NCI-H187 treated with DMSO at 0.1 percent for 48 hours (cell line): ENCODE data around the gene POLR2C.
"Not testable (repeated sequence)": the region's sequence is repeated elsewhere in the genome, so short reads cannot be mapped to it uniquely, and the experiment has no call there.

ENCODE experiments used
- DNase-seq: peaks from one replicate; lab custom pipeline; 2025; lab: John Stamatoyannopoulos, UW

Gene POLR2C

GRCh38 chr16:57479976-57480753, 17.7 kb downstream of the POLR2C start:
- DNase-seq: no peak

DNA sequence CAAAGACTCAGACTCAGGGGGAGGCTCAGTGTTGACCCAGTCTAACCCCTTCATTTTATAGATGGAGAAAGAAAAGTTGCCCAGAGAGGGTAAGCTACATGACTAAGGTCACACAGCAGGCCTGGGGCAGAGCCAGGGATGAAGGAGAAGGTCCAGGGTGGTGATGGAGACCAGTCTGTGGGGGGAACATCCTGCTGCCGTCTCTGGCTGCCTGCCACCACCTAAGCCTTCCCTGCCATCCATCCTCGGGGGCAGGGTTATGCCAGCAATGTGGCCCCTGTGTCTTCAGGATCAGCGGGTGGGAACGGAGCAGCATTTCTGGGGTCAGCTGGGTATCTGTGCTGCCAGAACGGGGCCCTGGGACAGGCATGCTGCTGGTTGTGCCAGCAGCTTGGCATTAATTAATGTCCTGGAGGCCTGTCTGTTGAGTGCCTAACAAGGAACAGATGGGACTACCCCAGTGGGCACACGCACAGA, 18.3 kb downstream of the POLR2C start:
- no peak for DNase-seq

DNA sequence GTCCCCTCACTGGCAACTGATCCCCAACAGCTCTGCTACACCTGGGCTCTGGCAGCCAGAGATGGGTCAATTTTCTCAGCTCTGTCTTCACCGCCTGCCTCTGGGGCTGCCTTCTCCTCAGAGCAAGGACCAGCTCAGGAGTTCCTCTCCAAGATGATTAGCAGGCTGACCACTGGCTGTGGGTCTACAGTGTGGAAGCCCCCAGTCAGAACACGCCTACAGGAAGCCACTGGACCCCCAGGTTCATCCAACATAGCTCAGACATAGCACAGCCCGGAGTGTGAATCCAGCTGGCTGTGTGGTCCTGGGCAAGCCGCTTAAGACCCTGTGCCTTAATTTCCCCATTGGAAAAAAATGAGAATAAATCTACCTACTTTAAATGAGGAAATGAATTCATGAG, 18.9 kb downstream of the POLR2C start:
- no peak for DNase-seq

- DNase-seq: no peak
Measured at GRCh38 chr16:57482845-57483545, 20.5 kb downstream of the POLR2C start.

GRCh38 chr16:57483725-57484514, 21.4 kb downstream of the POLR2C start:
- no peak for DNase-seq

- DNase-seq: no peak
Measured at GRCh38 chr16:57484515-57485005, 22.1 kb downstream of the POLR2C start.

- no peak for DNase-seq
Measured at GRCh38 chr16:57485091-57485915, 22.8 kb downstream of the POLR2C start.

DNA sequence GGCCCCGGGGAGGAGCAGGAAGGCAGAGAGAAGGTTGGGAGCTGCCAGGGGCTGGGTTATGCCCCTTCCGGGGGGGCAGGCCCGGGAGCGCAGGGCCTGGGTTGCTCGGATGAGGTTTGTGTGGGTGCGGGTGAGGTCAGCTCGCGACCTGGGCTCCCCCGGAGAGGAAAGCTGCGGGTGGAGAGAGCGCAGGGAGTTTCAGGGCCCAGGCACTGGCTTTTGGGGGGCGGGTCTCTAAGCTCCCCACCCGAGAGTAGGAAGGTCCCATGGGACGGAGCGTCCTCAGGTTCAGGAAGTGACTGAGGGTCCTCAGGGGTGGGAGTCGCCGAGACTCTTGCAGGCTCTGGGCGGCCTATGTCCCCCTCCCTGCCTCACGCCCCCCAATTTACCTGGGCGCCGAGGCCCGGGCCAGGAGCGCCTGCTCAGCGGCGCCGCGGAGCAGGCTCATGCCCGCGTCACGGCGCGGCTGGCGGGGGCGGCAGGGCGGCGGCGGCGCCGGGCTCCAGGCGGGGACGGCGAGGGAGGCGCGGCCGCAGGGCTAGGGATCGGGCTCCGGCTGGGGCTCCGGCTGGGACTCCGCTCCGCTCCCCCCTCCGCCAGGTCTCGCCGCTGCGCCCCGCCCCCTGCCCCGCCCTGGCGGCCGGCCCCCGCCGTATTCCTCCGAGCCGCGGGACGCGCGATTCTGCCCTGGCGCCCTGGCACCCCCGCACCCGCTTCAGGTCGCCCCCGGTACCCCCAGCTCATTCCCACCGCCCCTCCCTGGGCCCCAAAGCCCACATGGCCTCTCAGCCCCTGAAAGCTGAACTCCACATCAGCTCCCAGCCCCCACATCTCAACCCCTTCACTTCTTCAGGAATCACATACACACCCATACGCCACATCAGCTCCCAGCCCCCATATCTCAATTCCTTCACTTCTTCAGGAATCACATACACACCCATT, 23.7 kb downstream of the POLR2C start, which contains the start of gene DOK4:
DOK4 (minus strand) TSS at position 578 of the 942 bp plus-strand sequence. CDS start 6,986 bp downstream, outside the sequence.
- DNase-seq: no peak

DNA sequence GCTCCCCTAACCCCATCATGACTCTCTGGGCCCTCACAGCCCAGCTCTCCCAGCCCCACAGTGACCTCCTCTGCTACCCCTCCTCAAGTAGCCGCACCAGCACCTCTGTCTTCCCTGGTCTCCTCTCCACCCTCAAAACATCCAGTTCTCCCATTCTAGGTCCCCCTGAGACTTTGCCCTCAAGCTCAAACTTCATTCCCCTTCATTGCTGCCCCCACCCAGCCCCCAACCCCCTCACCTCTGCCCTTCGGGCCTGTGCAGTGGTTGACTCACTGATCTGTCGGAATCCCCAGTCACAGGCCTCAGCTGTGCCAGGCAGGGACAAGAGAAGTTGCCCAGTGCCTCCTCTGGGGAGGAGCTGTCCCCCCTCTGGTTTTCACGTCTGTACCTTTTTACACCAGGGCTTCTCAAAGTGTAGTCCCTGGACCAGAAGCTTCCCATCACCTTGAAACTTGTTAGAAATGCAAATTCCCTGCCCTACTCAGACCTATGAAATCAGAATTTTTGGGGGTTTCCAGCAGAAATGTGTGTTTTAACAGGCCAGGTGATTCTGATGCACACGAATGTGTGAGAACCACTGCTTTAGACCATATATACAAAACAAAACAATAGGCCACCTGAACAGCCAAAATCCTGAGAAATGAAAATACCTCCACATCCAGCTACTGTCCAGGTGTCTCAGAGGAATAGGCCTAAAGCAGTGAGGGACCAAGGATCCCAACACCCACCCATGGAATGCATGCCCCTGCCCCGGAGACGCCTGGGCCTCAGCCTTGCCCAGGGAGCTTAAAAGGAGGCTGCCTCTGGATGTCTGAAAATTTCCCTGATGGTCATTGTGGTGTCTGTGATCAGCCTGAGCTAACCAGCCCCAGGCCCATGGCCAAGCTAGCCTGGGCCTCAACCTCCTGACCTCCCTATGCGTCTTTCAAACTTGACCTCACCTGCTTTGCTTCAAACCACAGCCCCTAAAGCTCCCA, 24.7 kb downstream of the POLR2C start:
- no peak for DNase-seq

DNA sequence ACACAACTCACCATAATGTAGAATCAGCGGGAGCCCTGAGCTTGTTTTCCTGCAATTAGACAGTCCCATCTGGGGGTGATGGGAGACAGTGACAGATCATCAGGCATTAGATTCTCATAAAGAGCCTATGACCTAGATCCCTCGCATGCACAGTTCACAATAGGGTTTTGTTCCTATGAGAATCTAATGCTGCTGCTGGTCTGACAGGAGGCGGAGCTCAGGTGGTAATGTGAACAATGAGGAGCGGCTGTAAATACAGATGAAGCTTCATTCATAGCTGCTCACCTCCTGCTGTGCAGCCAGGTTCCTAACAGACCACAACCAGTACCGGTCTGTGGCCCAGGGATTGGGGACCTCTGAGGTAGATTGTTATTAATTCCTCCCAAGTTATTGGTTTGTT, 26.8 kb downstream of the POLR2C start:
- DNase-seq: no peak

- DNase-seq: no peak
Measured at GRCh38 chr16:57493767-57494166, 31.3 kb downstream of the POLR2C start.

- DNase-seq: no peak
Measured at GRCh38 chr16:57497121-57497520, 34.6 kb downstream of the POLR2C start.

- no peak for DNase-seq
Measured at GRCh38 chr16:57498031-57498430, 35.6 kb downstream of the POLR2C start.

- not testable (repeated sequence) for DNase-seq
Measured at GRCh38 chr16:57499941-57500340, 37.5 kb downstream of the POLR2C start.

DNA sequence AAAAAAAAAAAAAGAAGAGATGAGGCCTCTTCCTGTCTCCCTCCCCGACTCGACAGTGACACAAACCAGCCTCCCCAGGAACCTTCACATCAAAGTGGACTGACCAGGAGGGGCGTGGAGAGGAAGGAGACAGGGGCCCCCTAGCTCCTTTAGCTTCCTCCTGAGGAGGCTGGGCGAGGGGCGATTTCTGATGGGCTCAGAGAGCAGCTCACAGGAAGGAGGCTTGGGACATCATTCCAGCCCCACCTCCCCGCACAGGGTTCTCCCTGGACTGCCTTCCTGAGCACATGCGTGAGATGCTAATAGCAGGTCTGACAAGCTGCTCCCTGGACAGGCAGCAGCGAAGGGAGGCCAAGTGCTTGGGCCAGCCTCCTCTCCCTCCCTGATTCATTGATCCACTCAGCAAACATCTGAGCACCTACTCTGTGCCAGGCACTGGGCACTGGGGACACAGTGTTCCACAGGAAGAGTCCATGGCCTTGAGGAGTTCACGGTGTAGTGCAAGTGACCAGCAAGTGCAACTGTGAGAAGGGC, 38.2 kb downstream of the POLR2C start:
- DNase-seq: no peak

DNA sequence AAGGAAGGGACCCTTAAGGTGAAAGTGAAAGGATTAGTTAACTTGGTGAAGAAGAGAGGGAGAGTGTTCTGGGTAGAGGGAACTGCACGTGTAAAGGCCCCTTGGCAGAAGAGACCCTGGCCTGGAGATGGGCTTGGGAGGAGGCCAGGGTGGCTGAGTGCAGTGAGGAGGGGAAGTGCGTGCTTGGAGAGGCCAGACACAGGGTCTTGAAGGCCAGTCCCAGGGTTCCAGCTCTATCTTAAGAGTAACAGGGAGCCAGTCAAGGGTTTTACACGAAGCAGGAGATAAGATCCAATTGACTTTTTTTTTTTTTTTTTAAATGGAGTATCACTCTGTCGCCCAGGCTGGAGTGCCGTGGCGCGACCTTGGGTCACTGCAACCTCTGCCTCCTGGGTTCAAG, 39.0 kb downstream of the POLR2C start:
- DNase-seq: no peak

- no peak for DNase-seq
Measured at GRCh38 chr16:57502048-57502775, 39.7 kb downstream of the POLR2C start.

GRCh38 chr16:57503366-57503765, 40.9 kb downstream of the POLR2C start:
- DNase-seq: peak; percentile 68
